ENCODE data around the gene SPRR2B. TPM values are rescaled to one million over a fixed set of nuclear protein-coding genes. Genes with fewer than 3 reads are reported as not detected.
"Not testable (repeated sequence)": the region's sequence is repeated elsewhere in the genome, so short reads cannot be mapped to it uniquely, and the experiment has no call there.

Gene SPRR2B
- polyA plus RNA-seq, 2 donors = 10.9 to 75.1 TPM

- Histone ChIP-seq H3K4me1 (ENCODE audit: control insufficient read depth in 2 of 2, insufficient read depth in 2 of 2, low read length in 1 of 2) (no peaks in the 10 kb centered on the region), H3K9me3 (ENCODE audit: control insufficient read depth in 2 of 2, insufficient read depth in 1 of 2, low read depth in 1 of 2, low read length in 1 of 2) (no peaks in the 10 kb centered on the region), H3K27me3 (ENCODE audit: control insufficient read depth in 1 of 2, insufficient read depth in 2 of 2, low read length in 2 of 2) (no peaks in the 10 kb centered on the region), H3K4me3 (ENCODE audit: low read depth in 1 of 2, low read length in 2 of 2) (no peak overlapping the region), H3K27ac (ENCODE audit: low read depth in 2 of 2, low read length in 1 of 2) (no peak overlapping the region), H3K36me3 (ENCODE audit: control insufficient read depth in 2 of 2, insufficient read depth in 2 of 2, low read length in 1 of 2) (no peaks in the 10 kb centered on the region)
- WGBS, 2 donors = 64 to 68% methylated on average over 1 of the region's 1 CpG
These were observed 16.2 kb upstream of the SPRR2B start for GRCh38 chr1:153087652-153088051.

- Histone ChIP-seq H3K4me1 (ENCODE audit: control insufficient read depth in 2 of 2, insufficient read depth in 2 of 2, low read length in 1 of 2) (no peaks in the 10 kb centered on the region), H3K4me3 (ENCODE audit: low read depth in 1 of 2, low read length in 2 of 2) (no peak overlapping the region), H3K27ac (ENCODE audit: low read depth in 2 of 2, low read length in 1 of 2) (no peak overlapping the region), H3K27me3 (ENCODE audit: control insufficient read depth in 1 of 2, insufficient read depth in 2 of 2, low read length in 2 of 2) (no peaks in the 10 kb centered on the region), H3K9me3 (ENCODE audit: control insufficient read depth in 2 of 2, insufficient read depth in 1 of 2, low read depth in 1 of 2, low read length in 1 of 2) (no peaks in the 10 kb centered on the region), H3K36me3 (ENCODE audit: control insufficient read depth in 2 of 2, insufficient read depth in 2 of 2, low read length in 1 of 2) (no peaks in the 10 kb centered on the region)
- WGBS, 2 donors = 52 to 64% methylated on average over 3 of the region's 3 CpGs
These were observed 10.3 kb upstream of the SPRR2B start for GRCh38 chr1:153081736-153082135.

GRCh38 chr1:153072806-153073726 is 1.7 kb upstream of the SPRR2B start:
- H3K36me3 ChIP-seq (ENCODE audit: control insufficient read depth in 2 of 2, insufficient read depth in 2 of 2, low read length in 1 of 2) = no peaks in the 10 kb centered on the region
- H3K9me3 ChIP-seq (ENCODE audit: control insufficient read depth in 2 of 2, insufficient read depth in 1 of 2, low read depth in 1 of 2, low read length in 1 of 2) = no peaks in the 10 kb centered on the region
- H3K27ac ChIP-seq (ENCODE audit: low read depth in 2 of 2, low read length in 1 of 2) = no peak overlapping the region
- H3K4me1 ChIP-seq (ENCODE audit: control insufficient read depth in 2 of 2, insufficient read depth in 2 of 2, low read length in 1 of 2) = no peaks in the 10 kb centered on the region
- H3K4me3 ChIP-seq (ENCODE audit: low read depth in 1 of 2, low read length in 2 of 2) = no peak overlapping the region
- H3K27me3 ChIP-seq (ENCODE audit: control insufficient read depth in 1 of 2, insufficient read depth in 2 of 2, low read length in 2 of 2) = no peaks in the 10 kb centered on the region
- WGBS, 2 donors = 77 to 85% methylated on average over 5 of the region's 5 CpGs

GRCh38 chr1:153070243-153070642 is 1.2 kb downstream of the SPRR2B start:
- WGBS, 2 donors = 67 to 73% methylated on average over 2 of the region's 2 CpGs
- Histone ChIP-seq H3K9me3 (ENCODE audit: control insufficient read depth in 2 of 2, insufficient read depth in 1 of 2, low read depth in 1 of 2, low read length in 1 of 2) (no peaks in the 10 kb centered on the region), H3K27me3 (ENCODE audit: control insufficient read depth in 1 of 2, insufficient read depth in 2 of 2, low read length in 2 of 2) (no peaks in the 10 kb centered on the region), H3K36me3 (ENCODE audit: control insufficient read depth in 2 of 2, insufficient read depth in 2 of 2, low read length in 1 of 2) (no peaks in the 10 kb centered on the region), H3K4me1 (ENCODE audit: control insufficient read depth in 2 of 2, insufficient read depth in 2 of 2, low read length in 1 of 2) (no peaks in the 10 kb centered on the region), H3K4me3 (ENCODE audit: low read depth in 1 of 2, low read length in 2 of 2) (no peak overlapping the region), H3K27ac (ENCODE audit: low read depth in 2 of 2, low read length in 1 of 2) (no peak overlapping the region)

GRCh38 chr1:153058826-153059784 is 12.3 kb downstream of the SPRR2B start:
- no peak overlapping the region for H3K27ac ChIP-seq (ENCODE audit: low read depth in 2 of 2, low read length in 1 of 2)
- no peaks in the 10 kb centered on the region for H3K9me3 ChIP-seq (ENCODE audit: control insufficient read depth in 2 of 2, insufficient read depth in 1 of 2, low read depth in 1 of 2, low read length in 1 of 2)
- H3K4me3 ChIP-seq (ENCODE audit: low read depth in 1 of 2, low read length in 2 of 2) = no peak overlapping the region
- whole genome bisulfite sequencing, 2 donors = 74 to 81% methylated on average over 6 of the region's 6 CpGs
- no peaks in the 10 kb centered on the region for H3K27me3 ChIP-seq (ENCODE audit: control insufficient read depth in 1 of 2, insufficient read depth in 2 of 2, low read length in 2 of 2)
- no peaks in the 10 kb centered on the region for H3K36me3 ChIP-seq (ENCODE audit: control insufficient read depth in 2 of 2, insufficient read depth in 2 of 2, low read length in 1 of 2)
- H3K4me1 ChIP-seq (ENCODE audit: control insufficient read depth in 2 of 2, insufficient read depth in 2 of 2, low read length in 1 of 2) = no peaks in the 10 kb centered on the region

- WGBS, 2 donors = 45 to 50% methylated on average over 2 of the region's 2 CpGs
- no peaks in the 10 kb centered on the region for H3K4me1 ChIP-seq (ENCODE audit: control insufficient read depth in 2 of 2, insufficient read depth in 2 of 2, low read length in 1 of 2)
- no peak overlapping the region for H3K4me3 ChIP-seq (ENCODE audit: low read depth in 1 of 2, low read length in 2 of 2)
- H3K27me3 ChIP-seq (ENCODE audit: control insufficient read depth in 1 of 2, insufficient read depth in 2 of 2, low read length in 2 of 2) = no peaks in the 10 kb centered on the region
- no peak overlapping the region for H3K27ac ChIP-seq (ENCODE audit: low read depth in 2 of 2, low read length in 1 of 2)
- no peaks in the 10 kb centered on the region for H3K9me3 ChIP-seq (ENCODE audit: control insufficient read depth in 2 of 2, insufficient read depth in 1 of 2, low read depth in 1 of 2, low read length in 1 of 2)
- no peaks in the 10 kb centered on the region for H3K36me3 ChIP-seq (ENCODE audit: control insufficient read depth in 2 of 2, insufficient read depth in 2 of 2, low read length in 1 of 2)
These were observed 13.3 kb downstream of the SPRR2B start for GRCh38 chr1:153058154-153058553.

- H3K36me3 ChIP-seq (ENCODE audit: control insufficient read depth in 2 of 2, insufficient read depth in 2 of 2, low read length in 1 of 2) = no peaks in the 10 kb centered on the region
- H3K4me3 ChIP-seq (ENCODE audit: low read depth in 1 of 2, low read length in 2 of 2) = peak within 1 kb of the TSS; percentile 20 to 47
- WGBS, 2 donors = 53% methylated on average over 2 of the region's 2 CpGs
- peak within 1 kb of the TSS; percentile 65 to 73 for H3K27ac ChIP-seq (ENCODE audit: low read depth in 2 of 2, low read length in 1 of 2)
- no peaks in the 10 kb centered on the region for H3K4me1 ChIP-seq (ENCODE audit: control insufficient read depth in 2 of 2, insufficient read depth in 2 of 2, low read length in 1 of 2)
- no peaks in the 10 kb centered on the region for H3K27me3 ChIP-seq (ENCODE audit: control insufficient read depth in 1 of 2, insufficient read depth in 2 of 2, low read length in 2 of 2)
- no peaks in the 10 kb centered on the region for H3K9me3 ChIP-seq (ENCODE audit: control insufficient read depth in 2 of 2, insufficient read depth in 1 of 2, low read depth in 1 of 2, low read length in 1 of 2)
These were observed 14.0 kb downstream of the SPRR2B start, which contains the start of gene SPRR2A for GRCh38 chr1:153057375-153057774. Gene SPRR2A (minus strand): TSS chr1:153057512. CDS start chr1:153056735, 777 bp downstream.

GRCh38 chr1:153056111-153056510 is 15.3 kb downstream of the SPRR2B start:
- H3K27me3 ChIP-seq (ENCODE audit: control insufficient read depth in 1 of 2, insufficient read depth in 2 of 2, low read length in 2 of 2); H3K36me3 ChIP-seq (ENCODE audit: control insufficient read depth in 2 of 2, insufficient read depth in 2 of 2, low read length in 1 of 2); H3K4me1 ChIP-seq (ENCODE audit: control insufficient read depth in 2 of 2, insufficient read depth in 2 of 2, low read length in 1 of 2); H3K9me3 ChIP-seq (ENCODE audit: control insufficient read depth in 2 of 2, insufficient read depth in 1 of 2, low read depth in 1 of 2, low read length in 1 of 2): not testable (repeated sequence)
- 48 to 52% methylated on average over 3 of the region's 3 CpGs for WGBS, 2 donors
- Histone ChIP-seq H3K4me3 (ENCODE audit: low read depth in 1 of 2, low read length in 2 of 2) (peak overlapping the region; percentile 20 to 47), H3K27ac (ENCODE audit: low read depth in 2 of 2, low read length in 1 of 2) (peak overlapping the region in 1 of 2 donors; percentile 65)

- 80 to 84% methylated on average over 2 of the region's 2 CpGs for WGBS, 2 donors
- Histone ChIP-seq H3K36me3 (ENCODE audit: control insufficient read depth in 2 of 2, insufficient read depth in 2 of 2, low read length in 1 of 2) (no peaks in the 10 kb centered on the region), H3K4me3 (ENCODE audit: low read depth in 1 of 2, low read length in 2 of 2) (no peak overlapping the region), H3K4me1 (ENCODE audit: control insufficient read depth in 2 of 2, insufficient read depth in 2 of 2, low read length in 1 of 2) (peaks cover 0 to 2% of the 10 kb centered on the region in 2 donors), H3K27ac (ENCODE audit: low read depth in 2 of 2, low read length in 1 of 2) (no peak overlapping the region), H3K9me3 (ENCODE audit: control insufficient read depth in 2 of 2, insufficient read depth in 1 of 2, low read depth in 1 of 2, low read length in 1 of 2) (no peaks in the 10 kb centered on the region), H3K27me3 (ENCODE audit: control insufficient read depth in 1 of 2, insufficient read depth in 2 of 2, low read length in 2 of 2) (no peaks in the 10 kb centered on the region)
These were observed 22.2 kb downstream of the SPRR2B start for GRCh38 chr1:153049211-153049610.

Measured in esophagus (tissue), 2 donors.